GM21526 (cell line): Measurements from ENCODE around the gene MMP24.

ENCODE experiments used
- ATAC-seq: cut with Tn5 transposase; IDR thresholded peaks from one replicate; pipeline ENCODE4 v1.9.1; 2021; ENCODE audit warnings: moderate library complexity; ENCODE audit not compliant: unreplicated experiment, low FRiP score

The MMP24 gene

GRCh38 chr20:35290186-35290886 is 63.8 kb downstream of the MMP24 start:
- ATAC-seq: no peak

GRCh38 chr20:35290887-35291417 is 64.5 kb downstream of the MMP24 start:
- ATAC-seq: no peak

GRCh38 chr20:35291654-35292503 is 65.4 kb downstream of the MMP24 start, which contains the start of gene FAM83C:
TSS of gene FAM83C (minus strand) at chr20:35292425. CDS start at chr20:35292304, 121 bp downstream.
- ATAC-seq: no peak

GRCh38 chr20:35292504-35293285 is 66.2 kb downstream of the MMP24 start:
- ATAC-seq: no peak

GRCh38 chr20:35293303-35294292 is 67.1 kb downstream of the MMP24 start:
- ATAC-seq: no peak

GRCh38 chr20:35294293-35294685 is 67.8 kb downstream of the MMP24 start:
- no peak for ATAC-seq

- no peak for ATAC-seq
Observed at GRCh38 chr20:35295058-35295457, 68.6 kb downstream of the MMP24 start.

GRCh38 chr20:35295674-35296073 is 69.2 kb downstream of the MMP24 start:
- ATAC-seq: no peak

- no peak for ATAC-seq
Observed at GRCh38 chr20:35296101-35296554, 69.6 kb downstream of the MMP24 start.

- ATAC-seq: no peak
Observed at GRCh38 chr20:35297155-35297554, 70.7 kb downstream of the MMP24 start.

- ATAC-seq: no peak
Observed at GRCh38 chr20:35297740-35298139, 71.2 kb downstream of the MMP24 start.

GRCh38 chr20:35298264-35298663 is 71.8 kb downstream of the MMP24 start:
- no peak for ATAC-seq

GRCh38 chr20:35299780-35300179 is 73.3 kb downstream of the MMP24 start:
- ATAC-seq: no peak

- ATAC-seq: no peak
Observed at GRCh38 chr20:35300469-35301262, 74.2 kb downstream of the MMP24 start.

GRCh38 chr20:35301426-35301825 is 74.9 kb downstream of the MMP24 start:
- no peak for ATAC-seq

- ATAC-seq: no peak
Observed at GRCh38 chr20:35302421-35303335, 76.2 kb downstream of the MMP24 start.

- ATAC-seq: no peak
Observed at GRCh38 chr20:35303382-35303734, 76.9 kb downstream of the MMP24 start.
